GM13976 (cell line): ENCODE measurements around the gene KLHDC7B.

Experiments
- DNase-seq: peaks from one replicate; pipeline ENCODE4 v3.0.0; 2012; ENCODE audit warnings: low spot score
- in situ Hi-C: fragments of 300-500 bp; cut with MboI; formaldehyde crosslinking; loops from one replicate; pipeline ENCODE4 v1.12.0; 2022; ENCODE audit warnings: low sequenced_read_pairs, mixed read lengths, inconsistent platforms; ENCODE audit not compliant: unreplicated experiment
- TF ChIP-seq, protein P1 (sequence below): IDR thresholded peaks from 2 replicates; pipeline ENCODE4 v1.5.1; 2012; ENCODE audit warnings: borderline replicate concordance, mild to moderate bottlenecking; ENCODE audit not compliant: insufficient read depth; ENCODE audit errors: extremely low read depth, missing control alignments, control extremely low read depth

KLHDC7B gene

GRCh38 chr22:50585238-50585637 lies 39.5 kb downstream of the KLHDC7B start:
- in situ Hi-C loops: no loop called here
- TF ChIP-seq, protein P1, sequence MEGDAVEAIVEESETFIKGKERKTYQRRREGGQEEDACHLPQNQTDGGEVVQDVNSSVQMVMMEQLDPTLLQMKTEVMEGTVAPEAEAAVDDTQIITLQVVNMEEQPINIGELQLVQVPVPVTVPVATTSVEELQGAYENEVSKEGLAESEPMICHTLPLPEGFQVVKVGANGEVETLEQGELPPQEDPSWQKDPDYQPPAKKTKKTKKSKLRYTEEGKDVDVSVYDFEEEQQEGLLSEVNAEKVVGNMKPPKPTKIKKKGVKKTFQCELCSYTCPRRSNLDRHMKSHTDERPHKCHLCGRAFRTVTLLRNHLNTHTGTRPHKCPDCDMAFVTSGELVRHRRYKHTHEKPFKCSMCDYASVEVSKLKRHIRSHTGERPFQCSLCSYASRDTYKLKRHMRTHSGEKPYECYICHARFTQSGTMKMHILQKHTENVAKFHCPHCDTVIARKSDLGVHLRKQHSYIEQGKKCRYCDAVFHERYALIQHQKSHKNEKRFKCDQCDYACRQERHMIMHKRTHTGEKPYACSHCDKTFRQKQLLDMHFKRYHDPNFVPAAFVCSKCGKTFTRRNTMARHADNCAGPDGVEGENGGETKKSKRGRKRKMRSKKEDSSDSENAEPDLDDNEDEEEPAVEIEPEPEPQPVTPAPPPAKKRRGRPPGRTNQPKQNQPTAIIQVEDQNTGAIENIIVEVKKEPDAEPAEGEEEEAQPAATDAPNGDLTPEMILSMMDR: no peak
- no peak for DNase-seq

DNA sequence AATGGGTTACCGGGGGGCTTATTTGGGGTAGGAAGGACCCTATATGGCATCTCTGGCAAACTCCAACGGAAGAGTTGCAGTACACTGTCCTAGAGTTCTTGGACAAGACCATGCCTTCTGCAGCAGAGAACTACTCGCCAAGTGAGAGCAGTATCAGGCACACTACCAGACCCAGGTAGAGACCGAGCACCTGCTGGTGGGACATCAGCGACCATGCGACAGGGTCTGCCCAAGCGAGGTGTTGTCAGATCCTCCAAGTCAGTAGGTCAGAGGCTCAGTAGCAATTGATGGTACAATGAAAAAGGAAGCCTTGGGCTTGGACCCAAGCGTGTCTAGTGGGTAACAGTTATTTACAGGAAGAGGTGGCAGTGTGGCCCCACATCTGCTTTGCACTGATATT lies 40.1 kb downstream of the KLHDC7B start:
- TF ChIP-seq, protein P1: no peak
- DNase-seq: no peak
- in situ Hi-C loops: no loop called here

DNA sequence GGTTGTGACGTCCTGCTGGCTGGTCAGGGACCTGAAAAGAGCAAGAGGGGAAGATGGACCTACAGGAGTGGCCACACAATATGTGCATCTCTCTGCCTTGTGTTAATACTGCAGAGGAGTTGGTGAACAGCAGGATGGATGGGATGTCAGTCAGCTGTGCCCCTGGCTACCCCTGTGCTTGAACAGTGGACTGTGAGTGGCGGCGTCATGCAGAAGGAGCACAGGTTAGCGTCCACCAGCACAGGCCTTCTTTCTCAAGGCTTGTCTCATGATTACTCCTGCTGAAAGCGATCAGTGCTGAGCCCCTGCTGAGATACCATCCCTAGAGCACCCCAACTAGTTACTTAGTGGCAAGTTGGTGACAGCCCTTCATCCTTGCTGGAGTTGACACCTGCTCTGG lies 40.7 kb downstream of the KLHDC7B start:
- in situ Hi-C loops: no loop called here
- TF ChIP-seq, protein P1: no peak
- DNase-seq: no peak

GRCh38 chr22:50587407-50587806 lies 41.7 kb downstream of the KLHDC7B start:
- in situ Hi-C loops: no loop called here
- DNase-seq: no peak
- TF ChIP-seq, protein P1: no peak

- in situ Hi-C loops: no loop called here
- TF ChIP-seq, protein P1: no peak
- no peak for DNase-seq
Observed at GRCh38 chr22:50595189-50595588, 49.5 kb downstream of the KLHDC7B start.

GRCh38 chr22:50597097-50597496 lies 51.4 kb downstream of the KLHDC7B start:
- TF ChIP-seq, protein P1: no peak
- in situ Hi-C loops: no loop called here
- DNase-seq: no peak
